ENCODE data around the gene PEBP1. TPM values are rescaled to one million over a fixed set of nuclear protein-coding genes. Genes with fewer than 3 reads are reported as not detected.

PEBP1 gene
- total and polyA plus RNA-seq, 2 of the 8 experiments (the other 6 are each of a cell fraction or from before 2014, with no cell fraction given): 444 to 622 TPM

GRCh38 chr12:118160536-118160935, 24.6 kb downstream of the PEBP1 start:
- no peak overlapping the region for H2AK5ac ChIP-seq (ENCODE audit: low read depth, low read length)
- no peak overlapping the region for H4K5ac ChIP-seq (ENCODE audit: insufficient read length, low read depth, low read length)
- H2BK12ac ChIP-seq (ENCODE audit: low read depth, low read length): no peak overlapping the region
- H2BK5ac ChIP-seq (ENCODE audit: low read depth, low read length): no peak overlapping the region
- H3K4me2 ChIP-seq (ENCODE audit: insufficient read depth in 1 of 2, low read depth in 2 of 2, low read length in 2 of 2): no peak overlapping the region
- H2BK120ac ChIP-seq (replicated peaks; ENCODE audit: low read depth, low read length): no peak overlapping the region
- no peak overlapping the region for H3K27ac ChIP-seq (ENCODE audit: low read depth, low read length)
- H3K14ac ChIP-seq (ENCODE audit: insufficient read length): no peak overlapping the region
- no peak overlapping the region for H2BK15ac ChIP-seq (ENCODE audit: low read length)
- no peak overlapping the region for H3K4ac ChIP-seq (replicated peaks; ENCODE audit: insufficient read length, low read depth, low read length)
- H3K9me3 ChIP-seq (ENCODE audit: insufficient read depth in 2 of 2, low read depth in 1 of 2, low read length in 1 of 2): no peaks in the 10 kb centered on the region
- no peaks in the 10 kb centered on the region for H3K79me2 ChIP-seq (ENCODE audit: control insufficient read depth in 1 of 2, insufficient read depth in 2 of 2, low read length in 2 of 2)
- ChIA-PET POLR2A (ENCODE audit: partially characterized antibody) (interaction anchor here (0.6 to 1.6 kb wide), 2 partner anchors 9 to 215 kb away, joined by 3 to 4 read pairs; no protein-coding TSS in a partner anchor), CTCF (ENCODE audit: partially characterized antibody) (interaction anchor here (0.7 to 3.4 kb wide), 6 partner anchors 14 to 216 kb away, joined by 3 to 11 read pairs (median 4); partner anchors contain the start of gene SUDS3)
- no peak overlapping the region for H2BK20ac ChIP-seq (ENCODE audit: low read length)
- H3K23me2 ChIP-seq (ENCODE audit: low read depth, low read length): no peaks in the 10 kb centered on the region; the same call in 1 of the 2 replicates
- no peak overlapping the region for H2AFZ ChIP-seq (ENCODE audit: low read length)
- H3K4me3 ChIP-seq (ENCODE audit: extremely low read depth in 1 of 4, insufficient read depth in 2 of 4, low read depth in 3 of 4, low read length in 4 of 4): no peak overlapping the region
- no peak overlapping the region for H3K18ac ChIP-seq (ENCODE audit: extremely low read depth, low read length)
- H3K9ac ChIP-seq (replicated peaks in 1 of 4; ENCODE audit: extremely low read depth in 1 of 4, low read depth in 3 of 4, low read length in 3 of 4): no peak overlapping the region
- no peaks in the 10 kb centered on the region for H3K27me3 ChIP-seq (replicated peaks in 1 of 4; ENCODE audit: control insufficient read depth in 3 of 4, extremely low read depth in 1 of 4, insufficient read depth in 3 of 4, low read length in 3 of 4)
- H3K56ac ChIP-seq (replicated peaks; ENCODE audit: insufficient read length, low read depth, low read length): no peak overlapping the region
- FAIRE-seq (no peak), DNase-seq (ENCODE audit: low read depth in 1 of 2, low spot score in 2 of 2) (no peak)
- WGBS, 2 experiments (ENCODE audit: extremely low coverage in 1 of 2, insufficient coverage in 1 of 2, insufficient read length in 1 of 2, insufficient replicate concordance in 2 of 2, low coverage in 1 of 2, low lambda C conversion rate in 2 of 2, missing lambda C conversion rate in 1 of 2): 82% methylated on average over 3 of the region's 3 CpGs; no CpG with 5 or more reads in 1 of the 2 experiments
- no peaks in the 10 kb centered on the region for H3K36me3 ChIP-seq (ENCODE audit: control insufficient read depth in 2 of 4, insufficient read depth in 4 of 4, low read length in 3 of 4)
- H4K8ac ChIP-seq (ENCODE audit: extremely low read depth, insufficient read depth, low read length): no peak overlapping the region
- H4K20me1 ChIP-seq (replicated peaks in 1 of 2; ENCODE audit: control insufficient read depth in 1 of 2, insufficient read depth in 2 of 2, low read length in 2 of 2): peaks cover 0 to 1% of the 10 kb centered on the region in 2 experiments
- H4K91ac ChIP-seq (replicated peaks; ENCODE audit: insufficient read length, low read length): no peak overlapping the region
- H3K4me1 ChIP-seq (replicated peaks in 1 of 4; ENCODE audit: control insufficient read depth in 3 of 4, insufficient read depth in 4 of 4, low read length in 3 of 4): peaks cover 0 to 3% (median 0%) of the 10 kb centered on the region in 4 experiments; a peak in 1 of 7 replicates
- no peak overlapping the region for H3K23ac ChIP-seq (ENCODE audit: insufficient read length)
- H3K79me1 ChIP-seq (ENCODE audit: low read depth, low read length): no peaks in the 10 kb centered on the region; the same call in 1 of the 2 replicates
- no peak for TF ChIP-seq SP1 (IDR thresholded peaks at IDR 0.05; ENCODE audit: low read depth, low read length)
- no peak for TF ChIP-seq JUN (IDR thresholded peaks at IDR 0.05; ENCODE audit: low read depth, low read length)
- TF ChIP-seq CBX5 (IDR thresholded peaks at IDR 0.05; ENCODE audit: low read depth, low read length): no peak
- TF ChIP-seq CREB1 (IDR thresholded peaks at IDR 0.05): no peak
- no peak for TF ChIP-seq TAF7 (optimal IDR thresholded peaks at IDR 0.05; ENCODE audit: borderline replicate concordance, low read depth, low read length)
- no peak for TF ChIP-seq TAF1 (IDR thresholded peaks at IDR 0.05; ENCODE audit: low read depth, low read length)
- no peak for TF ChIP-seq EP300 (IDR thresholded peaks at IDR 0.05; ENCODE audit: borderline replicate concordance in 1 of 2, low read depth in 2 of 2, low read length in 2 of 2)
- TF ChIP-seq USF2 (IDR thresholded peaks at IDR 0.05; ENCODE audit: low read length): no peak
- no peak for TF ChIP-seq ATF2 (IDR thresholded peaks at IDR 0.05; ENCODE audit: low read length)
- no peak for TF ChIP-seq SUZ12 (IDR thresholded peaks at IDR 0.05; ENCODE audit: low read length)
- TF ChIP-seq ASH2L (IDR thresholded peaks at IDR 0.05; ENCODE audit: low read length): no peak
